ENCODE results near the gene DAG1.
A peak's percentile ranks its signal among the peaks of the same experiment; 100 is the strongest.

DAG1 gene

GRCh38 chr3:49519296-49519695 is 49.2 kb downstream of the DAG1 start:
- no peak for DNase-seq

- no peak for DNase-seq
Observed at GRCh38 chr3:49519916-49520385, 49.9 kb downstream of the DAG1 start.

GRCh38 chr3:49523756-49524747 is 54.0 kb downstream of the DAG1 start:
- DNase-seq = no peak

GRCh38 chr3:49529567-49529966 is 59.5 kb downstream of the DAG1 start:
- no peak for DNase-seq

GRCh38 chr3:49530231-49530630 is 60.2 kb downstream of the DAG1 start:
- no peak for DNase-seq

GRCh38 chr3:49530701-49531100 is 60.6 kb downstream of the DAG1 start:
- no peak for DNase-seq

GRCh38 chr3:49531218-49531617 is 61.2 kb downstream of the DAG1 start:
- no peak for DNase-seq

GRCh38 chr3:49531715-49532114 is 61.6 kb downstream of the DAG1 start:
- no peak for DNase-seq

GRCh38 chr3:49533031-49533430 is 63.0 kb downstream of the DAG1 start:
- no peak for DNase-seq

GRCh38 chr3:49533786-49534519 is 63.9 kb downstream of the DAG1 start:
- no peak for DNase-seq

GRCh38 chr3:49534581-49535441 is 64.7 kb downstream of the DAG1 start:
- DNase-seq = no peak

- no peak for DNase-seq
Observed at GRCh38 chr3:49535971-49536874, 66.2 kb downstream of the DAG1 start.

GRCh38 chr3:49536875-49537533 is 66.9 kb downstream of the DAG1 start:
- DNase-seq = no peak

GRCh38 chr3:49539659-49540560 is 69.8 kb downstream of the DAG1 start:
- DNase-seq = peak; percentile 89

- no peak for DNase-seq
Observed at GRCh38 chr3:49552087-49552486, 82.0 kb downstream of the DAG1 start.

GRCh38 chr3:49553324-49553691 is 83.2 kb downstream of the DAG1 start:
- no peak for DNase-seq

GRCh38 chr3:49553692-49554632 is 83.9 kb downstream of the DAG1 start, which contains the start of gene BSN:
TSS of gene BSN (plus strand) at chr3:49554477. CDS start at chr3:49554603, 126 bp downstream.
- DNase-seq = peak; percentile 74

GRCh38 chr3:49554633-49555265 is 84.7 kb downstream of the DAG1 start:
- DNase-seq = peak; percentile 39
